ENCODE results near the gene SLC45A1.
"Not testable (repeated sequence)": the region's sequence is repeated elsewhere in the genome, so short reads cannot be mapped to it uniquely, and the experiment has no call there.

SLC45A1 gene

GRCh38 chr1:8376358-8376840, 58.5 kb downstream of the SLC45A1 start:
- DNase-seq (ENCODE audit: low read depth, low spot score): no peak
- ChIA-PET CTCF (interaction anchor here (0.8 to 1.1 kb wide), 3 partner anchors 8 to 400 kb away, joined by 3 to 6 read pairs (median 3); no protein-coding TSS in a partner anchor), POLR2A (no interaction called here)
- H3K4me3 ChIP-seq (ENCODE audit: low read depth, low read length): no peak overlapping the region
- TF ChIP-seq, protein P1, sequence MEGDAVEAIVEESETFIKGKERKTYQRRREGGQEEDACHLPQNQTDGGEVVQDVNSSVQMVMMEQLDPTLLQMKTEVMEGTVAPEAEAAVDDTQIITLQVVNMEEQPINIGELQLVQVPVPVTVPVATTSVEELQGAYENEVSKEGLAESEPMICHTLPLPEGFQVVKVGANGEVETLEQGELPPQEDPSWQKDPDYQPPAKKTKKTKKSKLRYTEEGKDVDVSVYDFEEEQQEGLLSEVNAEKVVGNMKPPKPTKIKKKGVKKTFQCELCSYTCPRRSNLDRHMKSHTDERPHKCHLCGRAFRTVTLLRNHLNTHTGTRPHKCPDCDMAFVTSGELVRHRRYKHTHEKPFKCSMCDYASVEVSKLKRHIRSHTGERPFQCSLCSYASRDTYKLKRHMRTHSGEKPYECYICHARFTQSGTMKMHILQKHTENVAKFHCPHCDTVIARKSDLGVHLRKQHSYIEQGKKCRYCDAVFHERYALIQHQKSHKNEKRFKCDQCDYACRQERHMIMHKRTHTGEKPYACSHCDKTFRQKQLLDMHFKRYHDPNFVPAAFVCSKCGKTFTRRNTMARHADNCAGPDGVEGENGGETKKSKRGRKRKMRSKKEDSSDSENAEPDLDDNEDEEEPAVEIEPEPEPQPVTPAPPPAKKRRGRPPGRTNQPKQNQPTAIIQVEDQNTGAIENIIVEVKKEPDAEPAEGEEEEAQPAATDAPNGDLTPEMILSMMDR (IDR thresholded peaks at IDR 0.05; ENCODE audit: insufficient read depth, low read length, missing control alignments): no peak

DNA sequence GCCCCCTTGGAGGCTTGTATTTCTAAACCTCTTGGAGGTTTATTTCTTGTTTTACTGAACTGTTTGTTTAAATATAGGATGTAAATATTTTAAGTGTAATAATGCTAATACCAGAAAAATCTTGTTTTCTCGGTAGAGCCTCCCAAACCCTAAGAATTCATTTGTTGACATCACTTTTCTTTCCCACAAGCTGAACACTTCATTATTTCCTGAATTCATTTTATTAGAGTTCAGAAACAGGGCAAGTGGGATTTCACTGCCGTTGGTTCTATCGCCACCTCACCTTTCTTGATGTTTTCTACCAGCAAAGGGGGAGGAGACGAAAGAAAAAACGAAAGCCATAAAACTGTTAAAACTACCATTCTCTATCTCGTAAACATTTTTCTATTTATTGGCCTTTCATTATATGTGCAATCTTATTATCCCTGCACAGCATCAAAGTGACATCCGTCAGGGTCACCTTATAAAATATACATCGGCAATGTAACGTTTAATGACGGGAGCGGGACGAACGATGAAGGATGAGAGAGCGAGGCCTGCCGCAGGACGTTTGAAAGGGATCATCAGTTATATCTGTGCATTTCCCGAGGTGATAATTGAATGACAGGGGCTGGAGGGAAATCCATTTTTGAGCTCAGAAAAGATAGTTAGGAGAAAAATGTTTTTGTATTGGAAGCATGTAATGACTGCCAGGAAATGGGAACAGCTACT, 59.5 kb downstream of the SLC45A1 start:
- H3K4me3 ChIP-seq (ENCODE audit: low read depth, low read length): no peak overlapping the region
- TF ChIP-seq, protein P1 (IDR thresholded peaks at IDR 0.05; ENCODE audit: insufficient read depth, low read length, missing control alignments): no peak
- no peak for DNase-seq (ENCODE audit: low read depth, low spot score)
- POLR2A ChIA-PET: no interaction called here
- CTCF ChIA-PET: interaction anchor here (0.8 to 1.8 kb wide), 7 partner anchors 9 to 471 kb away, joined by 3 to 4 read pairs (median 3); no protein-coding TSS in a partner anchor

GRCh38 chr1:8378178-8378577, 60.3 kb downstream of the SLC45A1 start:
- POLR2A ChIA-PET: no interaction called here
- TF ChIP-seq, protein P1 (IDR thresholded peaks at IDR 0.05; ENCODE audit: insufficient read depth, low read length, missing control alignments): no peak
- CTCF ChIA-PET: interaction anchor here (0.9 to 1.8 kb wide), 5 partner anchors 8 to 471 kb away, joined by 3 to 4 read pairs (median 3); no protein-coding TSS in a partner anchor
- H3K4me3 ChIP-seq (ENCODE audit: low read depth, low read length): no peak overlapping the region
- no peak for DNase-seq (ENCODE audit: low read depth, low spot score)

DNA sequence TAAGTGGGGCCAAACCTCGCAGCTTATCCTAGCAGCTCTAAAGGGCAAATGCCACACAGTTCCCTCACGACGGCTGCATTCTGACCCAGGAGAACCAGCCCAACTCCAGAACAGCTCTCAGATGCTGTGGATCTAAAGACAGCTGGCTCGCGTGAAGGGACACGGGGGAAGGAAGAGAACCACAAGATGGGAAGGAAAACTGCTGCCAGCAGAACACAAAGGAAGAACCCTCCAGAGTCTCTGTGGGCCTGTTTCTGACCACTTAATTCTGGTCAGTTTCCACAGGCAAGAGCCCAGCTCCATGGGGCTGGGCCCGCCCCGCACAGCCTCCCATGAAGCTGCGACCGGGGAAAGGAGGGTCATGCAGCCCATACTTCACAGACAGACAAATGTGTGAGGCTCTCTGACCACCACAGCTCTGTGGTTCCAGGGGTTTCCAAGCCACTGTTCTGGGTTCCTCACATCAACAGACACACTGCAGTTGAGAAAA, 61.1 kb downstream of the SLC45A1 start:
- CTCF ChIA-PET: no interaction called here
- H3K4me3 ChIP-seq (ENCODE audit: low read depth, low read length): no peak overlapping the region
- POLR2A ChIA-PET: no interaction called here
- TF ChIP-seq, protein P1 (IDR thresholded peaks at IDR 0.05; ENCODE audit: insufficient read depth, low read length, missing control alignments): no peak
- no peak for DNase-seq (ENCODE audit: low read depth, low spot score)

DNA sequence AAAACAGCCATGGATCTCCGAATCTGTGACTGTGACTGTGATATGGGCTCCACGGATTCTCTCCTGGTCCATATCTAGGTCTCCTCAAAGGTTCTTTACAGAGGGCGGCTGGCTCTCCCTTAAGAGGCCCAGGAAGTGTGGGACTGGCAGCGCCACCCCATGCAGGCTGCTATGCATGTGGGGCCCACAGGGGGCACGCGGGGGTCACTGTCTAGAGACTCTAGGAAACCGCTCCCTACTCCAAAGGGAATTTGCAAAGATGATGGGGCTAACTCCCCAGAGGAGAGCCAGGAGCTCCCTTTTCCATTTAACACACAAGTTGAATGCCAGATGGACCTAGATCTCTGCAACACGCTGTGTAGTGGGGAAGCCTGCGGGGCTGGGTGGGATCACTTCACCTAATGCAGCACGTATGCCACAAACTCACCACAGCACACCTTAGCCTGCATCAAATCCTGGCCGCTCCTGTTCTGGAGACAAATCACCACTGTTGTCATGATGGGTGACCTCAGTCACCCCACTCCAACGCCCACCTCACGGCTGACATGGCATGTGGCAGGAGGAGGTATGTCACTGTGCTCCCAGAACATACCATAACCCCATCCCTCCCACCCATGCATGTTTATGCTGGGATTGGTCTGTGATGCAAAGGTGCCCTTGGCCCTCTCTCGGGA, 61.7 kb downstream of the SLC45A1 start:
- TF ChIP-seq, protein P1 (IDR thresholded peaks at IDR 0.05; ENCODE audit: insufficient read depth, low read length, missing control alignments): no peak
- no peak overlapping the region for H3K4me3 ChIP-seq (ENCODE audit: low read depth, low read length)
- no peak for DNase-seq (ENCODE audit: low read depth, low spot score)
- CTCF ChIA-PET: interaction anchor here (0.9 kb wide), 1 partner anchor 9 kb away, joined by 4 read pairs; no protein-coding TSS in a partner anchor
- POLR2A ChIA-PET: no interaction called here

DNA sequence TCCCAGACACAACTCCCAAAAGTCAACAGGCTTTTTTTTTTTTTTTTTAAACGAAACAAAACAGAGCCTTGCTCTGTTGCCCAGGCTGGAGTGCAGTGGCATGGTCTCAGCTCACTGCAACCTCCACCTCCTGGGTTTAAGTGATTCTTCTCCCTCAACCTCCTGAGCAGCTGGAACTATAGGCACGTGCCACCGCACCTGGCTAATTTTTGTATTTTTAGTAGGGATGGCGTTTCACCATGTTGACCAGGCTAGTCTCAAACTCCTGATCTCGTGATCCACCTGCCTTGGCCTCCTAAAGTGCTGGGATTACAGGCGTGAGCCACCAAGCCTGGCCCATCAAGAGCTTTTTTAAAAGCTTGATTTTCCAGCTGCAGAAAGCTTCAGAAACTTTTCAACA, 62.4 kb downstream of the SLC45A1 start:
- CTCF ChIA-PET: interaction anchor here (0.9 to 1.6 kb wide), 3 partner anchors 9 to 406 kb away, joined by 3 to 4 read pairs (median 3); no protein-coding TSS in a partner anchor
- DNase-seq (ENCODE audit: low read depth, low spot score); POLR2A ChIA-PET; H3K4me3 ChIP-seq (ENCODE audit: low read depth, low read length): not testable (repeated sequence)

All from AG04449 (cell line).